Activated T-helper 9 cell treated with anti-CD3 and anti-CD28 coated beads, Interleukin-2, amount 50 U/mL, for 16 hours (primary cell): ENCODE data around the gene BBIP1.

Experiments used
- DNase-seq: peaks from one replicate; pipeline ENCODE4 v3.0.0-alpha.2; 2020; ENCODE audit warnings: low read depth

Gene BBIP1

DNA sequence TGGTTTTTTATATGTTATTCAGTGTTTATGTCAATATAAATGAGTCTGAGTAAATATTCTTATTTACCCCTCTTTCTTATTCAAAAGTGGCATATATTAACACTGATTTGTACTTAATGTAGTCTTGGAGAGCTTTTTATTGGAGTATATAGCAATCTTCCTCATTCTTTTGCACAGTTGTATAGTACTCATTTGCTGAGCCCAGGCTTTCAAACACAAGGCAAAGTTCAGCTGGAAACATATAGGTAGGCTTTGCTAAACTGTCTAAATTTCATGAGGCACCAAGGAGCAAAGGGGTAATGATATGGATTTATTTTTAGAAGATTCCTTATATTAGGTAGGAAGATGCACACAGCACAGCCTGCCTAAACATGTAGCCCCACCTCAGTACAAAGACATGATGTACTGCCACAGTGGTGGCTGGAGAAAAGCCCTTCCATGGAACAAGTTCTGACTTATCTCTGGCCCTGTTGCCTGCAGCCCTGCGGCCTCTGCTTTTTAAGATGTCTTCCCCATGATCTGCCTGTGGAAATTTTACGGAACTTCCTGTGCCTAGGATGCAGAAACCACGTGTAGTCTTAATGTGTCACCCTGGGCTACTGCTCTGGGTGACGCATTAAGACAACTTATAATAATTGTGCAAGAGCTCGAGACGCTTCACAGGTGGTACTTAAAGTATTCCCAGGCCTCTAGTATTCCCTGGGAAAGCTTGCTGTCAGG lies 56.9 kb downstream of the BBIP1 start:
- DNase-seq: no peak

DNA sequence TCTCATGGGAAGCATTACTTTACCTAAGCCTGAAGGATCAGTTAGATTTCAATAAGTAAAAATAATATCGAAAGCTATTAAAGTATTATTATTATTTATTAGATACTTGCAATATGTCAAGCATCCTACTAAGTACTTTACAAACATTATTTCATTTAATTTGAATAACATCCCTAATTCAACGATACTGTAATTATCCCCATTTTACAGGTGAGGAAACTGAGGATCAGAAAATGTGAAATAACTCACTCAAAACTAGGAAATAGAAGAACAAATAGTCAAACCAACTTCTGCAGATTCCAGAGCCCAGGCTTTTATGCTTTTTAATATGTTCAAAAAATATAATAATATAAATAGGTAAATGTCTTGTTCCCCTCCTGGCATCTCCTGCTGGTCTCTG lies 57.5 kb downstream of the BBIP1 start:
- no peak for DNase-seq

DNA sequence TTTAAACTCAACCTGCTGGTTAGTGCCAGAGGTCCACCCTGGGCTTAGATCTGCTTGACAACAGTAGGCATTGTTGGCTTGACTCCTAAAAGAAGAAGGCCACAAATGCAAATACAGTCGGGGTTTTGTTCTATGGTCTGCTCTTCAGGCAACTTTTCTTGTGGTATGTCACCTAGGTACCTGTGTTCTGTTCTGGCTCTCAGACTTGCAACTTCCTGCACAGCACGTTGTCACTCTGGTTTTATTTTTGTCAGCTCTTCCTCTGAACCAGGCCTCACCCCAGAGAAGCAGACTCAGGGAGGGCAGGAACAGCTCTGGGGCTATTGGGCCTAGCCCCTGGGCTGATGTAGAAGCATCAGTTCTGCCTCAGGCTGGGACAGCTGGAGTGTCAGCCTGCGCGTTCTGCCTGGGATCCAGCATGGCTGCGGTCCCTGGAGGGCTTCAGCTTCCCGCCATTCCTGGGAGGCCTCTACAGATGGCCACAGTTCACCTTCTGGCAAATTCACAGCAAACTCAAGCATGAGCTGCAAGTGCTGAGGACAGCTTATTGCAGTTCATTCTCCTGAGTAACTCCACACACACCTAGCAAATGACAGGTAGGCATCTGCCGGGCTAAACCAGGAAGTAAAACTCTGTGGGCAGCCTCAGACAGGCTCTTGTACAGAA lies 58.3 kb downstream of the BBIP1 start:
- DNase-seq: no peak

DNA sequence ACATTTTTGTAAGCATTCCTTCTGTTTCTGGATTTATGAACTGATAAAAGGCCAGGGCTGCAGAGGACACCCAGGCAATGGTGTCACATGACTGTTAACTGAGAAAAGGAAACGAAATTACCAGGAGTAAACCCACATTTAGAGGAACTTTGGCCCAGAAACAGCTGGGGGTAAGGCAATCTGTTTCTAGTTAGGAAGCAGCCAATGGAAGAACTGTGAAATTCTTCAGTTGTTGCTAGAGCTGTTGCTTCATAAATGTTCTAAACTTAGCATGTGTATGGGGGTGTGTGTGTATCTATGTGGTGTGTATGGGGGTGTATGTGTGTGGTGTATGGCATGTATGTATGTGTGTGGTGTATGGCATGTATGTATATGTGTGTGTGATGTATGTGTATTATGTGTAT lies 59.0 kb downstream of the BBIP1 start:
- DNase-seq: no peak

DNA sequence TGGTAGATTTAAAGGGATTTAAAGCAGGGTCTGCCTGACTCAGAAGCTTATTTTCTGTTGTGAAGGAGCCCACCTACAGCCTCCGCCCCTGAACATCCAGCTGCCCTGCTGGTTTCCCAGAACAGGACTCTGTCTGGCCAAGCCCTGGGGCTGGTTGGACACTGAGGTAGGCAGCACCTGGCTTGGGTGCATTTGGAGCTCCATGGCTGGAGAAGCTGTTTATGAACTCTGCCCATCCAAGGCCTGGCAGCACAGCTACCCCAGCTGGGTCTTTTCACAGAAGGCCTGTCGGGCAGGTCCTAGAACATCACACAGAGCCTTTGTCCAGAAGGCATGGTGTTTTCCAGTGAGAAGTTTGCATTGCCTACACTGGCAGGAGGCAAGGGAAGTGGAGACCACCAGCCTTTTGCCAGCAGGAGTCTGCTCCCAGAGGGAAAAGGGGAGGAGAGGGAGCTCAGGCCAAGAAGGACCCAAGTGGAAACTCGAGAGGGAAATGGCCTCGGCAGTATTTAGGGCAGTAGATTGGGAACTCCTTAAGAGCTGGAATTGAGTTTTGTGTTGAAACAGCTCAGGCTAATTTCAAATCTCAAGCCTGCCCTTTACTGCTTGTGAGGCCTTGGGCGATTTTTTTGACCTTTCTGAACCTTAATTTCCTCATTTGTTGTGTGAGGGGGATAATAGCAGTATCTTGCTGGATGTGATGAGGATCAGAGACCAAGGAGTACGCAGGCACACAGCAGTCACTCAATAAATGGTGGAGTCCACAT lies 59.6 kb downstream of the BBIP1 start:
- no peak for DNase-seq

DNA sequence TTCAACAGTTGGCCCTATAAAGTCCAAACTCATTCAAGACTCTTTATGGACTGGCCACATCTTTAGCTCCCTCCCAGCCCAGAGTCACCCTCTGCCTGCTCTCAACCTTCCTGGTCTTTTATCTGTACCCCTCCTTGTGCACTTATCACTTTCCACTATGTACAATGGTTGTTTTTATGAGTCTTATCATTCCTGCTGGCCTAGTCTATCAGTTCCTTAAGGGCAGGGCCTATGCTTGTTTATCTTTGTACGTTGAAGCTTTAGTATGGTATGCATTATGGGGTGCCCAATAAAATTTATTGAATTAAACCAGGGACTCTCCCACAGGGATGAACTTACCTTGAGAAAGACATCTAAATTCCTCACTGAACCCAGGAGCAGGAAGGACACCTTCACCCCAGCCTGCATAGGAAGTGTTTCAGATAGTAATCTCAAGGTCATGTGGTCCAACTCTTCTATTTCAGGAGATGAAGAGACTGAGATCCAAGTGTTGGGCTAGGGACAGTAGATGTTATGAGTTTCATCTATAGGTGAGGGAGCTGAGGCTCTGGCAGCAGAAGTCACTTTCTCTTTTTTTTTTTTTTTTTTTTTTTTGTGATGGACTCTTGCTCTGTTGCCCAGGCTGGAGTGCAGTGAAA lies 60.6 kb downstream of the BBIP1 start:
- DNase-seq: no peak

DNA sequence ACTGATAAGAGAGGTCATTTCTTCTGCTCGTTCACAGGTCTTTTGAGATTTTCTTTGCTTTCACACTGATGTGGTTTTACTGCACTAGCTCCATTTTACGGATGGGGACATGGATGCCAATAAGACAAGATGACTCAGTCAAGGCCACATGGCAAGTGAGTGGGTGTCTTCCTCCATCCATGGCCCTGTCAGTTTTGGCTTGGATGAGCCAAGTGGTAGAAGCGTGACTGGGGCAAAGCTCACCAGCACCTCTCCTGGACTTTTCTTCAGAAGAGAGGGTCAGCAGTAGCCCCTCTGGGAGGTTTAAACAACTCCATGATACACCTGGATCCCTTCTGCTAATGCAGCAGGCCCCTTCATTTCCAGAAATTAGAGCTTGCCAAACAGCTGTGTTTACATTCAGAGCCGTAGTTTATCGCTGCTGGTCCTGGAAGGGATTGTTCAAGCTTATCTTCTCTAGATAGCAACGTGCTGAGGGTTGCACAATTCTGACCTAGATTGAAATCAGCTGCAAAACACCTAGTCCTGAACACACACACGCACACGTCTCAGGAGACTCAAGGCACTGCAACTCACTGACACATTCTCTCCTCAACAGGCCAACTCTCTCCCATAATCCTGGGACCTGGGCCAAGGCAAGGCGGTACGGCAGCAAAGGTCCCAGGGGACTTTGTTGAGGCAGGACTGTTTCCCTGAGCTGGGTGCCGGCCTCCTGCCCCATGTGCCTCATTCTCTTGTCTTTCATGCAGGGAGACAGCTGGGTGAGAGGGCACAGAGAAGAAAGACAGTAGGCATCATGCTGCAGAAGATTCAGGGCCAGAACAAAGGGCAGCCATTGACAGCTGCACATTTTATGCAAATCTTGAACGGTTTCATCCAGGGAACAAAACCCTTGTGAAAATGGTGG lies 61.5 kb downstream of the BBIP1 start:
- no peak for DNase-seq

DNA sequence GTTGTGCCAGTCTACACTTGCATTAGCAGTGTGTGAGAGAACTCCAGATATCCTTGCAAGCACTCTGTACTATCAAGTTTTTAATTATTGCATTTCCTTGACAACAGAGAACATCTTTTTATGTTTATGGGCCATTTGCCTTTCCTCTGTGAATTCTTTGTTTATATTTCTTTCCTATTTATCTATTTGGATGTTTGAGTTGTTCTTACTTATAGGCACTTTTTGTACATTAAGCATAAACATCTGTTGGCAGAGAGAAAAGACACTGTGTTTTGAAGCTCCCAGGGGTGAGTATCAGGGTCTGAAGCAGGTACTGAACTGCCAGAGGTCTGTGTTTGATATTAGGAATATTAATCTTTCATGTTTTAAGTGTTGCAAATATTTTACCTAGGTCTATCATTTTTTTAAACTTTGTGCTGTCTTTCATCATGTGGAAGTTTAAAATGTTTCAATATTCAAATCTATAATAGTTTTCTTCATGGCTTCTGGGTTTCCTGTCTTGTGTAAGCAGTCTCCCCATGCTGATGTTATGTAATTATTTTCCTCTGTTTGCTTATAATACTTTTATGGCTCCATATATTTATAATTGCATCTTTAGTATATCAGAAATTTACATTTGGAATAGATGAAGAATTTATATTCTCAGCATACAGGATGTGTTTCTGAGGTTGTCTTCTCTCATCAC lies 64.9 kb downstream of the BBIP1 start:
- DNase-seq: no peak

DNA sequence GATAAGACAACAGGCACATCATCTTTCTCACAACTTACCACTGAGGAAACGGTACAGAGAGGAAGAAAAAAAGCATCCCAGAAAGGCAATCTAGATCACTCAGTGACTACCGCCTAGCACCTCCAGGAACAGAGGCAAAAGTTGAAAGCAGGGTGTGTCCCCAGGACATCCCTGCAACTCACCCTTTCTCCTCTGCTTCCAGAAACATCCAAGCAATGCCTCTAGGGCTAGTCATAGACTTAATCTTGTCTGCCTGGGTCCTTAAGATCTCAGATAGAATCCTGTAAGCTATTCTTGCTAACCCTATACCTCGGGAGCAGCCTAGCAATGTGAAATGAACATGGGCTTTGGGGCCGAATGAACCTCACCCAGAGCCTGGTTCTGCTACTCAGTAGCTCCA lies 66.0 kb downstream of the BBIP1 start:
- no peak for DNase-seq

DNA sequence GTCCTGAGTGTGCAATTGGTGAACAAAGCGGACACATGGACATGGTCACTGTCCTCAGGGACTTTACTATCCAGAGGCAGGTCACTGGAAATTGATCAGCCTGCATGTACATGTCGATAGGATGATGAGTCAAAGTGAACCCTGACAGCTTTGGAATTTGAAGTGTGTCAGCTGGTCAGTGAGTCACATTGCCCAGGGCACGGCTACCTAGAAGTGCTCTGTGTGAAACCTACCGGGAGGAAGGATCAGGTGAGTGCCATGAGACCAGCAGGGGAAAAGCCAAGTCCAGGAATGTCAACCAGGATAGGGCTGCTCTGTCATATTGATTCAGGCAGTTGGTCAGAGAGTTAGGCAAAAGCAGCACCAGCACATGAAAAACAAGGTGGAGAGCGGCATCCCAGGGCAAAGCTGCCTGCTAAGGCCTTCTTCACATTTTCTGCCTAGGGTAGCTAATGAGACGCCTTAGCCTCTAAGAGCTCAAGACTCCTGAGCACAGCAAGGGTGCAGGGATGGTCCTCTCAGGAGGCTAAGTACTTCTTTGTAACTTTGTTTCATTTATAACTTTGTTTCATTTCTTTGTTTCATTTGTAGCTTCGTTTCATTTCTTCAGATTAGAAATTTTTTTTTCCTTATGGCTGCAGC lies 66.6 kb downstream of the BBIP1 start:
- no peak for DNase-seq

DNA sequence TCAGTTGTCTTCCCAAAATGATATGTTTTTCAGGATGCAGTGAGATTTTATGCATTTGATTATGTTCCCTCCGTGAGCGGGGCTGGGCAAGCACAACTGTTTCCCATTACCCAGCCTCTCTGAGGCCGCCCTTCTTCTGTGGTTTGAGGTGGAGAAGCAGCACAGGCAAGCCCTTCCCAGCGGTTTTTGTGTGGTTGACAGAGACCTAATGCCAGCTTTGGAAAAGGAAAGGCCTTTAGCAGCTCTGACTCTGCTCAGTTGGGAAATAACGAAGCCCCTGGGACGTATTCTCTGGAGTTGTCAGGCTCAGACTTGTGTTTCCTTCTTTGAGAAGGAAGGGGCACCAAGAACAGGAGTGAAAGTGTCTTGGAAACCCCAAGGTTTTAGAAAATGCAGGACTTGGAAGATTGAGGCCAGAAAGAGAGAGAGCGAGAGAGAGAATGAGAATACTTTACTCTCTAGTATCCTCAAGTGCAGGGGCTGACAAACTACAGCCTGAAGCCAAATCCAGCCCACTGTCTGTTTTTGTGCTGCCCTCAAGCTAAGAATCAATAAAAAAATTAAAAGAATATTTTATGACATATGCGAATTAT lies 67.9 kb downstream of the BBIP1 start:
- no peak for DNase-seq

DNA sequence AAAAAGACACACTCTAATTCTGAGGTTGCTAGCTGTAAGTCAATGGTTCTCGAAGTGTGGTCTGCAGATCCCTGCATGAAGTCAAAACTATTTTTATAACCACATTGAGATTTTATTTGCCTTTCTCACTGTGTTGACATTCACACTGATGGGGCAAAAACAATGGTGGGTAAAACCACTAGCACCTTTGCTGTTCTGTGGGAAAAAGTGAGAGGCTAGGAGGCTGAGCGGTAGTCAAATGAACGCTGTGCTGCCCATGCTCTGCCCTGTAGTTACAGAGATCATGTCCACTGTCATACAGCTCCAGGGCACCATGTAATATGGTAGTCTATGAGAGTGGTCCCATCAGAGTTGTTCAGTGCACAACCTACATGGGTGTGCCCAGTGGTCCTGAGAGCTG lies 68.9 kb downstream of the BBIP1 start:
- DNase-seq: no peak
